CD4-positive, alpha-beta T cell (primary cell): ENCODE results near the gene CCR5. TPM values are rescaled to one million over a fixed set of nuclear protein-coding genes. Genes with fewer than 3 reads are reported as not detected.

Experiments used
- ATAC-seq: fragments of 200-7000 bp; cut with Tn5 transposase; one replicate; pipeline ENCODE4 v1.10.0; 2022; ENCODE audit warnings: mild to moderate bottlenecking; ENCODE audit not compliant: poor library complexity
- CTCF ChIA-PET: fragments of 350-600 bp; sonication (Branson Sonifier 250); formaldehyde crosslinking; loops from one replicate; lab custom pipeline; 2021; ENCODE audit warnings: antibody characterized with exemption, inconsistent platforms; lab: Charles Lee
- POLR2A ChIA-PET: fragments of 350-600 bp; sonication (Branson Sonifier 250); formaldehyde crosslinking; loops from one replicate; lab custom pipeline; 2021; ENCODE audit warnings: antibody characterized with exemption, inconsistent platforms; lab: Charles Lee
- DNase-seq, 14 experiments: peaks; one replicate each; pipeline ENCODE4 v3.0.0-alpha.2; 2013 to 2020; ENCODE audit warnings: mixed read lengths in 2 of 14
- H3K27ac ChIP-seq, 2 donors: one replicate each; pipeline versions ENCODE4 v1.5.1 to v1.7.0; 2013; ENCODE audit warnings: low read length in 2 of 2, low read depth in 1 of 2, mild to moderate bottlenecking in 1 of 2
- H3K27me3 ChIP-seq, 2 experiments: 1 replicate in 1 of 2; 2 replicates in 1 of 2; pipeline versions ENCODE4 v1.6.1 to v1.7.0; 2013; ENCODE audit warnings: low read length in 2 of 2, control low read depth in 1 of 2, mild to moderate bottlenecking in 1 of 2, moderate library complexity in 1 of 2; ENCODE audit not compliant: insufficient read depth in 2 of 2, control insufficient read depth in 1 of 2
- H3K36me3 ChIP-seq: one replicate; pipeline ENCODE4 v1.6.1; 2013; ENCODE audit warnings: low read length, control low read depth; ENCODE audit not compliant: insufficient read depth
- H3K4me1 ChIP-seq: one replicate; pipeline ENCODE4 v1.6.1; 2013; ENCODE audit warnings: low read length, control low read depth; ENCODE audit not compliant: insufficient read depth
- H3K4me3 ChIP-seq: one replicate; pipeline ENCODE4 v1.5.1; 2013; ENCODE audit warnings: mild to moderate bottlenecking, low read length, moderate library complexity
- H3K9me3 ChIP-seq, 2 experiments: 1 replicate in 1 of 2; 2 replicates in 1 of 2; pipeline versions ENCODE4 v1.6.1 to v1.7.0; 2013; ENCODE audit warnings: low read length in 2 of 2, mild to moderate bottlenecking in 2 of 2, control low read depth in 1 of 2, moderate library complexity in 1 of 2; ENCODE audit not compliant: control insufficient read depth in 1 of 2, insufficient read depth in 1 of 2
- H3K27ac Mint-ChIP-seq: one replicate; pipeline ENCODE4 v1.8.0; 2020; ENCODE audit warnings: mixed read lengths
- H3K27me3 Mint-ChIP-seq: one replicate; pipeline ENCODE4 v1.8.0; 2021; ENCODE audit warnings: mixed read lengths
- H3K36me3 Mint-ChIP-seq: one replicate; pipeline ENCODE4 v1.8.0; 2021; ENCODE audit warnings: low read depth, mixed read lengths
- H3K4me1 Mint-ChIP-seq: one replicate; pipeline ENCODE4 v1.8.0; 2021; ENCODE audit warnings: low read depth, mixed read lengths
- H3K4me3 Mint-ChIP-seq: one replicate; pipeline ENCODE4 v1.8.0; 2020; ENCODE audit warnings: mild to moderate bottlenecking, mixed read lengths
- H3K9me3 Mint-ChIP-seq: one replicate; pipeline ENCODE4 v1.8.0; 2020; ENCODE audit warnings: mixed read lengths
- intact Hi-C, 2 experiments: fragments of 100-400 bp; cut with DNase I in 1 of 2; cut with micrococcal nuclease in 1 of 2; formaldehyde crosslinking; loops; one replicate each; pipeline versions ENCODE4 v1.15.1 to v1.9.0; 2023 to 2025; cut with DNase I, micrococcal nuclease
- total RNA-seq, 174 experiments: library from RNA in 2 of 174; stranded (reverse) in 2 of 174; gene quantifications; one replicate each; pipeline ENCODE4 v1.2.3 and lab custom pipeline; 2021 to 2026
- TF ChIP-seq, protein P1 (sequence below): fragments of 200-600 bp; IDR thresholded peaks from one replicate; pipeline ENCODE4 v1.8.0; 2022; ENCODE audit warnings: antibody characterized with exemption, mild to moderate bottlenecking

Gene CCR5
- total RNA-seq, 2 experiments from 2014 or later = 1.1 to 1.4 TPM

DNA sequence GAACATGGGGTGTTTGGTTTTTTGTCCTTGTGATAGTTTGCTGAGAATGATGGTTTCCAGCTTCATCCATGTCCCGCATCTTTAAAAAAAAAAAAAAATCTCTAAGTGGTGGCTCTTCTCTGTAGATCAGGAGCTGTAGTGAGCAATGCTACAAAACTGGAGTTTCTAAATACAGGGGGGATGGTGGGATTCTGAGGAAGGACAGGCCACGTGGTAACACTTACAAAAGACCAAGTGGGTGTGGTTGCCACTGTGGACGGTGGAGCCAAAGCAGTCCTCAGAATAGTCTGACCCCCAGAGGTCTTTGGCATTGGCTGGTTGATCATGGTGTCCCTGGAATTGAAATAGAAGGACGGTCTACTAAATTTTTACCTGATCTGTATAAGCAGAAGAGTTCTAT lies 44.0 kb downstream of the CCR5 start:
- intact Hi-C loops = no loop called here
- Mint-ChIP-seq H3K27ac (no peak overlapping the region), H3K9me3 (no peaks in the 10 kb centered on the region), H3K27me3 (no peaks in the 10 kb centered on the region), H3K4me3 (no peak overlapping the region), H3K36me3 (no peaks in the 10 kb centered on the region), H3K4me1 (peaks cover 9% of the 10 kb centered on the region)
- H3K27me3 ChIP-seq = no peaks in the 10 kb centered on the region
- ChIA-PET CTCF (no interaction called here), POLR2A (no interaction called here)
- no peaks in the 10 kb centered on the region for H3K9me3 ChIP-seq
- no peaks in the 10 kb centered on the region for H3K36me3 ChIP-seq
- H3K4me1 ChIP-seq = peaks cover 2% of the 10 kb centered on the region
- H3K27ac ChIP-seq = no peak overlapping the region
- DNase-seq = no peak
- ATAC-seq = no peak
- H3K4me3 ChIP-seq = no peak overlapping the region
- TF ChIP-seq, protein P1, sequence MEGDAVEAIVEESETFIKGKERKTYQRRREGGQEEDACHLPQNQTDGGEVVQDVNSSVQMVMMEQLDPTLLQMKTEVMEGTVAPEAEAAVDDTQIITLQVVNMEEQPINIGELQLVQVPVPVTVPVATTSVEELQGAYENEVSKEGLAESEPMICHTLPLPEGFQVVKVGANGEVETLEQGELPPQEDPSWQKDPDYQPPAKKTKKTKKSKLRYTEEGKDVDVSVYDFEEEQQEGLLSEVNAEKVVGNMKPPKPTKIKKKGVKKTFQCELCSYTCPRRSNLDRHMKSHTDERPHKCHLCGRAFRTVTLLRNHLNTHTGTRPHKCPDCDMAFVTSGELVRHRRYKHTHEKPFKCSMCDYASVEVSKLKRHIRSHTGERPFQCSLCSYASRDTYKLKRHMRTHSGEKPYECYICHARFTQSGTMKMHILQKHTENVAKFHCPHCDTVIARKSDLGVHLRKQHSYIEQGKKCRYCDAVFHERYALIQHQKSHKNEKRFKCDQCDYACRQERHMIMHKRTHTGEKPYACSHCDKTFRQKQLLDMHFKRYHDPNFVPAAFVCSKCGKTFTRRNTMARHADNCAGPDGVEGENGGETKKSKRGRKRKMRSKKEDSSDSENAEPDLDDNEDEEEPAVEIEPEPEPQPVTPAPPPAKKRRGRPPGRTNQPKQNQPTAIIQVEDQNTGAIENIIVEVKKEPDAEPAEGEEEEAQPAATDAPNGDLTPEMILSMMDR = no peak

GRCh38 chr3:46416125-46416810 lies 45.5 kb downstream of the CCR5 start:
- ChIA-PET CTCF (no interaction called here), POLR2A (no interaction called here)
- no peak for ATAC-seq

DNA sequence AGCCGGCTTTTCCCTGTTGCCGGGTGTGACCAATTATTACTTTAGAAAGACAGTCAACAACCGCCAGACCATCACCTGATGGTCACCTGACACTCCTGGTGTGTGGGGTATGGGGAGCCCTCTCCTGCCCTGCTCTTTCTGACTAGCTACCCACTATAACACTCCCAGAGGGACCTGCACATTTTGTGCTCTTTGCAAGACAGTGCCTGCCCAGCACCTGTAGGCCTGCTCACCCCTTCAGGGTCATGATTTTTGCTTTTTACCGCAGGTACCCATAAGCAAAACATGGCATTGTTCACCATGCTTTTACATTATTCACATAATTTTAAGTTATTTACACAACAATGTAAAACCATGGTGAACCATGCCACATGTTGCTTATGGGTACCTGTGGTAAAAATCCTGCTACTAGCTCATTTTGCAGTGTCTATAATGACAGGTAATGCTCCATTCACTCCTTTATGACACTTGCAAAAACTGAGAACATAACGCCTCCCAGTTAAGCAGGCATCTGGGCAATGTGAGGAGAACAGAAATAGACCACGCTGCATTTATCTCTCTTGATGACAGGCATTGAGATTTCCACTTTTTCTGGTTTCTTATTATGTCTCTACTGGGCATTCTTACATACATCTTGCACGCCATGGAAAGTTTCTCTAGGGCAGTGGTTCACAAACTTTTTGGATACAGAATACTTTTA lies 46.2 kb downstream of the CCR5 start:
- POLR2A ChIA-PET = no interaction called here
- H3K4me3 Mint-ChIP-seq = no peak overlapping the region
- Histone ChIP-seq H3K27me3 (no peaks in the 10 kb centered on the region), H3K4me1 (no peaks in the 10 kb centered on the region), H3K27ac (no peak overlapping the region), H3K36me3 (no peaks in the 10 kb centered on the region), H3K4me3 (no peak overlapping the region), H3K9me3 (no peaks in the 10 kb centered on the region)
- CTCF ChIA-PET = no interaction called here
- no peaks in the 10 kb centered on the region for H3K4me1 Mint-ChIP-seq
- no peak for DNase-seq
- H3K27me3 Mint-ChIP-seq = no peaks in the 10 kb centered on the region
- H3K9me3 Mint-ChIP-seq = no peaks in the 10 kb centered on the region
- intact Hi-C loops = no loop called here
- no peak overlapping the region for H3K27ac Mint-ChIP-seq
- TF ChIP-seq, protein P1 = no peak
- ATAC-seq = no peak
- H3K36me3 Mint-ChIP-seq = no peaks in the 10 kb centered on the region

More at GRCh38 chr3:46416125-46416810, 45.5 kb downstream of the CCR5 start:
- TF ChIP-seq, protein P1 = no peak
- Histone ChIP-seq H3K36me3 (no peaks in the 10 kb centered on the region), H3K27me3 (no peaks in the 10 kb centered on the region), H3K4me3 (no peak overlapping the region), H3K4me1 (no peaks in the 10 kb centered on the region), H3K9me3 (no peaks in the 10 kb centered on the region), H3K27ac (no peak overlapping the region)
- H3K9me3 Mint-ChIP-seq = no peaks in the 10 kb centered on the region
- no peaks in the 10 kb centered on the region for H3K4me1 Mint-ChIP-seq
- no peak overlapping the region for H3K27ac Mint-ChIP-seq
- H3K27me3 Mint-ChIP-seq = no peaks in the 10 kb centered on the region
- H3K36me3 Mint-ChIP-seq = no peaks in the 10 kb centered on the region
- H3K4me3 Mint-ChIP-seq = no peak overlapping the region
- DNase-seq = no peak
- intact Hi-C loops = no loop called here
